WTC11 (cell line): ENCODE data around the gene MAEA.

Experiments used
- CTCF ChIP-seq: fragments of 200-600 bp; IDR thresholded peaks from 2 replicates; pipeline ENCODE4 v1.8.0; 2022; ENCODE audit warnings: antibody characterized with exemption
- ELF4 ChIP-seq: sonication (generic); formaldehyde crosslinking; IDR thresholded peaks from 2 replicates; pipeline ENCODE4 v1.8.1; 2022; ENCODE audit warnings: low read depth, mild to moderate bottlenecking, moderate library complexity, missing genetic modification reagents
- MAX ChIP-seq: sonication (generic); formaldehyde crosslinking; IDR thresholded peaks from 2 replicates; pipeline ENCODE4 v1.8.0; 2022; ENCODE audit warnings: mild to moderate bottlenecking, missing genetic modification reagents
- SMAD4 ChIP-seq: sonication (generic); formaldehyde crosslinking; IDR thresholded peaks from 2 replicates; pipeline ENCODE4 v1.8.0; 2022; ENCODE audit warnings: mild to moderate bottlenecking, missing genetic modification reagents
- ZBTB21 ChIP-seq: sonication (generic); formaldehyde crosslinking; IDR thresholded peaks from 2 replicates; pipeline ENCODE4 v1.8.1; 2023; ENCODE audit warnings: mild to moderate bottlenecking, missing genetic modification reagents, borderline replicate concordance

GRCh38 chr4:1249731-1250526, 39.8 kb upstream of the MAEA start:
- TF ChIP-seq MAX (CRISPR knock-in tag) = no peak; the same call in none of the 2 replicates
- no peak for TF ChIP-seq SMAD4 (CRISPR knock-in tag)
- no peak for TF ChIP-seq ZBTB21 (CRISPR knock-in tag)
- no peak for TF ChIP-seq ELF4 (CRISPR knock-in tag)
- TF ChIP-seq CTCF = no peak
